Body of pancreas (tissue), 4 donors: ENCODE results near the gene SYNPR.

Experiments
- POLR2A ChIP-seq, 3 donors: fragments of 450-650 bp; IDR thresholded peaks; one replicate each; pipeline ENCODE4 v1.6.1; 2016; ENCODE audit warnings: antibody characterized with exemption in 3 of 3, mild to moderate bottlenecking in 2 of 3
- TF ChIP-seq, protein P1 (sequence below), 7 experiments: fragments of 450-650 bp in 4 of 7; fragments of 200-600 bp in 3 of 7; sonication (generic) in 3 of 7; IDR thresholded peaks; one replicate each; pipeline ENCODE4 v1.5.1; 2016 to 2019; ENCODE audit warnings: antibody characterized with exemption in 7 of 7

DNA sequence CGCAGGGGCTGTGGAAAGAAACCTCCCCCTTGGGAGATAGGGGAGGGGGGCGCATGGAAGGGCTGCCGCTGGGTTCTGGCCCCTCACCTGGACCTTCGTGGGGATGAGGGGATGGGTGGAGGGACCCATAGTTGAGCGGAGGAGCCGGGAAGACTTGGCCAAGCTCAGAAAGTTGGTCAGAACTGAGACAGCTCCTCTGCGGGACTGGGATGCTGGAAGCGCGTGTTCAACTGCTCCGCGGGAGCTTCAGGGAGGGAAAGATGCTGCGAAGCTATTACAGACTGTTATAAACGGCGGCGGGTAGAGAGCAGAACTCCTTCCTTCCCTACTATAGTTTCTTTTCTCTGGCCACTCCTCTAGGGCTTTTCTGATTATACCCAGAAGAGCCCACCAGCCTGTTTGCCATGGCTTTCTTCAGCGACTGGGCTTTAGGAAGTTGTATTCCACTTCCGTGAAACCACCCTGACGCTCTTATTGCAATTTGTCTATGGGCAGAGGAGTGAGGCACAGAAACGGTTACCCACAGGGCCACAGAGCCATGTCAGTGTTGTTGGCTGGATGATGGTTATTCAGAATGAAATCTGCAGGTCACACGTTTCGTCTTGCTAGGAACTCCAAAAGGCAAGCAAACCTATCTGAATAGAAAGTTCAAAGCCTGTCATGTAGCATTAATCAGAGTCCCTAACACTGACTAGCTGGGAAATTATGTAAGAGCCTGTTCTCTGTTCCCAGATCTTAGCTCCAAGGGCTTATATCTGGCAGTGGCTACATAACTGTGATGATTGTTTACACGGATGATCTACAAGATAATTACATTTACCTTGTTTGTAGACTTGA lies 1.1 kb downstream of the SYNPR start:
- TF ChIP-seq, protein P1, sequence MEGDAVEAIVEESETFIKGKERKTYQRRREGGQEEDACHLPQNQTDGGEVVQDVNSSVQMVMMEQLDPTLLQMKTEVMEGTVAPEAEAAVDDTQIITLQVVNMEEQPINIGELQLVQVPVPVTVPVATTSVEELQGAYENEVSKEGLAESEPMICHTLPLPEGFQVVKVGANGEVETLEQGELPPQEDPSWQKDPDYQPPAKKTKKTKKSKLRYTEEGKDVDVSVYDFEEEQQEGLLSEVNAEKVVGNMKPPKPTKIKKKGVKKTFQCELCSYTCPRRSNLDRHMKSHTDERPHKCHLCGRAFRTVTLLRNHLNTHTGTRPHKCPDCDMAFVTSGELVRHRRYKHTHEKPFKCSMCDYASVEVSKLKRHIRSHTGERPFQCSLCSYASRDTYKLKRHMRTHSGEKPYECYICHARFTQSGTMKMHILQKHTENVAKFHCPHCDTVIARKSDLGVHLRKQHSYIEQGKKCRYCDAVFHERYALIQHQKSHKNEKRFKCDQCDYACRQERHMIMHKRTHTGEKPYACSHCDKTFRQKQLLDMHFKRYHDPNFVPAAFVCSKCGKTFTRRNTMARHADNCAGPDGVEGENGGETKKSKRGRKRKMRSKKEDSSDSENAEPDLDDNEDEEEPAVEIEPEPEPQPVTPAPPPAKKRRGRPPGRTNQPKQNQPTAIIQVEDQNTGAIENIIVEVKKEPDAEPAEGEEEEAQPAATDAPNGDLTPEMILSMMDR (IDR thresholded peaks at IDR 0.05) = no peak
- TF ChIP-seq POLR2A (IDR thresholded peaks at IDR 0.05) = no peak
